ENCODE results near the gene AHI1. TPM values are rescaled to one million over a fixed set of nuclear protein-coding genes. Genes with fewer than 3 reads are reported as not detected.

Gene AHI1
- polyA plus RNA-seq, 1 donor (not counting 4 experiments of a cell fraction or from before 2014, with no cell fraction given): 7.0 TPM

GRCh38 chr6:135546206-135546605 is 48.7 kb upstream of the AHI1 start:
- no peaks in the 10 kb centered on the region for H3K79me2 ChIP-seq (ENCODE audit: control insufficient read depth, insufficient read depth, low read length)
- no peak for DNase-seq (ENCODE audit: low read depth, low spot score)
- H4K20me1 ChIP-seq (ENCODE audit: control insufficient read depth, extremely low read depth, insufficient read depth, low read length): no peaks in the 10 kb centered on the region
- no peak overlapping the region for H3K4me2 ChIP-seq (ENCODE audit: control insufficient read depth, extremely low read depth, insufficient read depth, low read depth, low read length)
- H3K36me3 ChIP-seq (ENCODE audit: control insufficient read depth in 2 of 2, extremely low read depth in 1 of 2, insufficient read depth in 2 of 2, low read length in 2 of 2): no peaks in the 10 kb centered on the region
- no peaks in the 10 kb centered on the region for H3K27me3 ChIP-seq (ENCODE audit: control insufficient read depth, extremely low read depth, insufficient read depth, low read length)
- no peak for FAIRE-seq
- no peak overlapping the region for H2AFZ ChIP-seq (ENCODE audit: control insufficient read depth, low read length)
- no peaks in the 10 kb centered on the region for H3K4me1 ChIP-seq (ENCODE audit: control insufficient read depth, extremely low read depth, insufficient read depth, low read length)
- no peak overlapping the region for H3K9ac ChIP-seq (ENCODE audit: control insufficient read depth, extremely low read depth, insufficient read depth, low read length)
- H3K9me3 ChIP-seq (ENCODE audit: control insufficient read depth, low read depth, low read length): no peaks in the 10 kb centered on the region
- H3K4me3 ChIP-seq (ENCODE audit: control insufficient read depth in 2 of 3, extremely low read depth in 1 of 3, insufficient read depth in 2 of 3, low read depth in 1 of 3, low read length in 3 of 3): no peak overlapping the region
- H3K9me1 ChIP-seq (ENCODE audit: control insufficient read depth, extremely low read depth, insufficient read depth, low read length): no peaks in the 10 kb centered on the region
- dilution Hi-C loops (cut with MboI; ENCODE audit: extremely low pct_ligation_motif_present, low sequenced_read_pairs): no loop called here
- no peak for TF ChIP-seq EZH2 (IDR thresholded peaks at IDR 0.05; ENCODE audit: low read length)
- TF ChIP-seq, protein P1, sequence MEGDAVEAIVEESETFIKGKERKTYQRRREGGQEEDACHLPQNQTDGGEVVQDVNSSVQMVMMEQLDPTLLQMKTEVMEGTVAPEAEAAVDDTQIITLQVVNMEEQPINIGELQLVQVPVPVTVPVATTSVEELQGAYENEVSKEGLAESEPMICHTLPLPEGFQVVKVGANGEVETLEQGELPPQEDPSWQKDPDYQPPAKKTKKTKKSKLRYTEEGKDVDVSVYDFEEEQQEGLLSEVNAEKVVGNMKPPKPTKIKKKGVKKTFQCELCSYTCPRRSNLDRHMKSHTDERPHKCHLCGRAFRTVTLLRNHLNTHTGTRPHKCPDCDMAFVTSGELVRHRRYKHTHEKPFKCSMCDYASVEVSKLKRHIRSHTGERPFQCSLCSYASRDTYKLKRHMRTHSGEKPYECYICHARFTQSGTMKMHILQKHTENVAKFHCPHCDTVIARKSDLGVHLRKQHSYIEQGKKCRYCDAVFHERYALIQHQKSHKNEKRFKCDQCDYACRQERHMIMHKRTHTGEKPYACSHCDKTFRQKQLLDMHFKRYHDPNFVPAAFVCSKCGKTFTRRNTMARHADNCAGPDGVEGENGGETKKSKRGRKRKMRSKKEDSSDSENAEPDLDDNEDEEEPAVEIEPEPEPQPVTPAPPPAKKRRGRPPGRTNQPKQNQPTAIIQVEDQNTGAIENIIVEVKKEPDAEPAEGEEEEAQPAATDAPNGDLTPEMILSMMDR (optimal IDR thresholded peaks at IDR 0.05 in 1 of 3, IDR thresholded peaks at IDR 0.05 in 1 of 3, conservative IDR thresholded peaks at IDR 0.05 in 1 of 3; ENCODE audit: extremely low read depth in 1 of 3, insufficient read depth in 2 of 3, low read length in 3 of 3): no peak
- H3K27ac ChIP-seq (ENCODE audit: control insufficient read depth, insufficient read depth, low read length): no peak overlapping the region

- dilution Hi-C loops (cut with MboI; ENCODE audit: extremely low pct_ligation_motif_present, low sequenced_read_pairs): no loop called here
- Histone ChIP-seq H3K27me3 (ENCODE audit: control insufficient read depth, extremely low read depth, insufficient read depth, low read length) (no peaks in the 10 kb centered on the region), H3K27ac (ENCODE audit: control insufficient read depth, insufficient read depth, low read length) (no peak overlapping the region), H3K4me2 (ENCODE audit: control insufficient read depth, extremely low read depth, insufficient read depth, low read depth, low read length) (no peak overlapping the region), H4K20me1 (ENCODE audit: control insufficient read depth, extremely low read depth, insufficient read depth, low read length) (no peaks in the 10 kb centered on the region), H3K4me1 (ENCODE audit: control insufficient read depth, extremely low read depth, insufficient read depth, low read length) (peaks cover 11% of the 10 kb centered on the region), H3K36me3 (ENCODE audit: control insufficient read depth in 2 of 2, extremely low read depth in 1 of 2, insufficient read depth in 2 of 2, low read length in 2 of 2) (no peaks in the 10 kb centered on the region), H2AFZ (ENCODE audit: control insufficient read depth, low read length) (no peak overlapping the region), H3K79me2 (ENCODE audit: control insufficient read depth, insufficient read depth, low read length) (no peaks in the 10 kb centered on the region), H3K4me3 (ENCODE audit: control insufficient read depth in 2 of 3, extremely low read depth in 1 of 3, insufficient read depth in 2 of 3, low read depth in 1 of 3, low read length in 3 of 3) (no peak overlapping the region), H3K9me1 (ENCODE audit: control insufficient read depth, extremely low read depth, insufficient read depth, low read length) (no peaks in the 10 kb centered on the region), H3K9ac (ENCODE audit: control insufficient read depth, extremely low read depth, insufficient read depth, low read length) (no peak overlapping the region), H3K9me3 (ENCODE audit: control insufficient read depth, low read depth, low read length) (no peaks in the 10 kb centered on the region)
- FAIRE-seq (no peak), DNase-seq (ENCODE audit: low read depth, low spot score) (no peak)
- TF ChIP-seq, protein P1 (optimal IDR thresholded peaks at IDR 0.05 in 1 of 3, IDR thresholded peaks at IDR 0.05 in 1 of 3, conservative IDR thresholded peaks at IDR 0.05 in 1 of 3; ENCODE audit: extremely low read depth in 1 of 3, insufficient read depth in 2 of 3, low read length in 3 of 3): peak in 1 of 3 experiments; percentile 36
- TF ChIP-seq EZH2 (IDR thresholded peaks at IDR 0.05; ENCODE audit: low read length): no peak
These were observed 42.8 kb upstream of the AHI1 start for GRCh38 chr6:135540207-135540840.

All from keratinocyte (primary cell).